Fibroblast of the aortic adventitia (primary cell): ENCODE data around the gene PPHLN1. TPM values are rescaled to one million over a fixed set of nuclear protein-coding genes. Genes with fewer than 3 reads are reported as not detected.

Experiments used
- DNase-seq: peaks from one replicate; pipeline ENCODE4 v3.0.0-alpha.2; 2010; ENCODE audit warnings: low read depth
- H3K4me3 ChIP-seq: 2 replicates; pipeline ENCODE4 v1.5.1; 2011; ENCODE audit warnings: low read depth, mild to moderate bottlenecking, control low read depth, low read length, moderate library complexity
- total RNA-seq: library from RNA; depleted of rRNA; stranded (reverse); fragments of >200 nt; gene quantifications from 2 replicates; pipeline ENCODE4 v1.2.3, GENCODE V29; 2012; ENCODE audit warnings: low replicate concordance
- TF ChIP-seq, protein P1 (sequence below): IDR thresholded peaks from 2 replicates; pipeline ENCODE4 v1.5.1; 2011; ENCODE audit warnings: mild to moderate bottlenecking, low read length, control low read depth, inconsistent platforms; ENCODE audit not compliant: insufficient read depth

PPHLN1 gene
- total RNA-seq, 1 donor = 74.7 TPM

DNA sequence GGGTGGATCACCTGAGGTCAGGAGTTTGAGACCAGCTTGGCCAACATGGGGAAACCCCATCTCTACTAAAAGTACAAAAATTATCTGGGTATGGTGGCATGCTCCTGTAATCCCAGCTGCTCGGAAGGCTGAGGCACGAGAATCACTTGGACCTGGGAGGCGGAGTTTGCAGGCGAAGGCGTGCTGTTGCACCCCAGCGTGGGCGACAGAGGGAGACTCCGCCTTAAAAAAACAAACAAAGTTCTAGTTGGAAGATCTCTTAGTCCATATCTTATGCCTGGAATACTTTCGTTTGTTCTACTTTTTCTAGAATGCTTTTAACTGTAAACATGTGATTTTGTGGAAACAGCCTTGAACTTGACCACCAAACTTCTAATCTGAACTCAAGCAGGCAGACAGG, 38.7 kb downstream of the PPHLN1 start:
- TF ChIP-seq, protein P1, sequence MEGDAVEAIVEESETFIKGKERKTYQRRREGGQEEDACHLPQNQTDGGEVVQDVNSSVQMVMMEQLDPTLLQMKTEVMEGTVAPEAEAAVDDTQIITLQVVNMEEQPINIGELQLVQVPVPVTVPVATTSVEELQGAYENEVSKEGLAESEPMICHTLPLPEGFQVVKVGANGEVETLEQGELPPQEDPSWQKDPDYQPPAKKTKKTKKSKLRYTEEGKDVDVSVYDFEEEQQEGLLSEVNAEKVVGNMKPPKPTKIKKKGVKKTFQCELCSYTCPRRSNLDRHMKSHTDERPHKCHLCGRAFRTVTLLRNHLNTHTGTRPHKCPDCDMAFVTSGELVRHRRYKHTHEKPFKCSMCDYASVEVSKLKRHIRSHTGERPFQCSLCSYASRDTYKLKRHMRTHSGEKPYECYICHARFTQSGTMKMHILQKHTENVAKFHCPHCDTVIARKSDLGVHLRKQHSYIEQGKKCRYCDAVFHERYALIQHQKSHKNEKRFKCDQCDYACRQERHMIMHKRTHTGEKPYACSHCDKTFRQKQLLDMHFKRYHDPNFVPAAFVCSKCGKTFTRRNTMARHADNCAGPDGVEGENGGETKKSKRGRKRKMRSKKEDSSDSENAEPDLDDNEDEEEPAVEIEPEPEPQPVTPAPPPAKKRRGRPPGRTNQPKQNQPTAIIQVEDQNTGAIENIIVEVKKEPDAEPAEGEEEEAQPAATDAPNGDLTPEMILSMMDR = no peak
- DNase-seq = no peak
- no peak overlapping the region for H3K4me3 ChIP-seq

GRCh38 chr12:42365486-42365885, 39.5 kb downstream of the PPHLN1 start:
- no peak for DNase-seq
- TF ChIP-seq, protein P1 = no peak
- no peak overlapping the region for H3K4me3 ChIP-seq

GRCh38 chr12:42370013-42370412, 44.0 kb downstream of the PPHLN1 start:
- TF ChIP-seq, protein P1 = no peak
- DNase-seq = no peak
- H3K4me3 ChIP-seq = no peak overlapping the region

DNA sequence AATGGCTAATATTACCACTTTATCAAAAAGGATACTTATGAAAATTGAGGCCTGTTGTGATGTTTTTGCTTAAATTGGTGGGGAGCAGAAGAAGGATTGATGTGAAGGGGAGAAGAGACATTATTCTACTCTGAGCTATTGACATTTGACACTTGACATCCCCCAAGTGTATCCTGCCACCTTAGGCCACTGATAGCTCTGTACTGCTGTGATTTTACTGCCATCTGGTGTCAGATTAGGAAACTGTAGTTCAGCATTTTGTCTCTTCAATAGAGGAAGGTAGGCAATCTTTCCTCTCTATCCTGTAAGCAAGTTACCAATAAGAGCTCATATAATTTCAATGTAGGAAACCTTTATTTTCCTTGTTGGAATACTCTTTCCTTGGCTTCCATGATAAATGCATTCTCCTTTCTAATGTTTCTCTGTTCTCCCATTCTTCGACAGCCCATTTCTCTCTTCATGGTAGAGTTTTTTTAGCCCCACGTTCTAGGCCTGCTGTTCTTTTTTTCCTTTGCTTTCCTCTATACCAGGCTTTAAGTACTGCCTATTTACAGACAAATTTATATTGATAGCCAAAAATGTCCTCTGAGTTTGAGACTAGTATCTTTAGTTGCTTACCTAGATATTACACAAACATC, 46.3 kb downstream of the PPHLN1 start:
- DNase-seq = peak; percentile 56
- no peak overlapping the region for H3K4me3 ChIP-seq
- TF ChIP-seq, protein P1 = peak; percentile 85

- DNase-seq = no peak
- TF ChIP-seq, protein P1 = no peak
- H3K4me3 ChIP-seq = no peak overlapping the region
Observed at GRCh38 chr12:42373669-42374068, 47.7 kb downstream of the PPHLN1 start.

- TF ChIP-seq, protein P1 = no peak
- no peak for DNase-seq
- no peak overlapping the region for H3K4me3 ChIP-seq
Observed at GRCh38 chr12:42380733-42381132, 54.8 kb downstream of the PPHLN1 start.
